Motor neuron (in vitro differentiated cells): Measurements from ENCODE around the gene ZNF367. TPM values are rescaled to one million over a fixed set of nuclear protein-coding genes. Genes with fewer than 3 reads are reported as not detected.
A peak's percentile ranks its signal among the peaks of the same experiment; 100 is the strongest.

Experiments
- ATAC-seq, 8 experiments: fragments of 200-7000 bp; cut with Tn5 transposase; replicated peaks in 6 of 8; 2 replicates each; pipeline ENCODE4 v1.8.0; 2021; ENCODE audit warnings: mild to moderate bottlenecking in 8 of 8, moderate library complexity in 8 of 8
- H3K27ac ChIP-seq, 2 donors: fragments of 250-450 bp; sonication (Bioruptor Pico); 2 replicates each; pipeline ENCODE4 v1.9.0; 2021; ENCODE audit warnings: antibody characterized with exemption in 2 of 2, mild to moderate bottlenecking in 2 of 2, moderate library complexity in 1 of 2
- H3K4me1 ChIP-seq, 2 donors: fragments of 250-450 bp; sonication (Bioruptor Pico); replicated peaks in 1 of 2; 2 replicates each; pipeline ENCODE4 v1.6.1; 2021; ENCODE audit warnings: antibody characterized with exemption in 2 of 2, mild to moderate bottlenecking in 2 of 2, moderate library complexity in 1 of 2
- H3K4me3 ChIP-seq, 5 donors: fragments of 250-450 bp; sonication (Bioruptor Pico); 2 replicates each; pipeline ENCODE4 v1.9.0; 2021; ENCODE audit warnings: antibody characterized with exemption in 5 of 5, mild to moderate bottlenecking in 5 of 5, moderate library complexity in 4 of 5
- WGBS, 10 experiments: fragments of 450-650 bp; shearing (Covaris generic); methylation state at CpG; one replicate each; pipeline ENCODE4 v1.0.0; 2022; 5-methylcytosine and 5-hydroxymethylcytosine counted together
- in situ Hi-C, 9 experiments: fragments of 400-800 bp; cut with MboI; loops; one replicate each; pipeline ENCODE4 v1.15.0; 2021; ENCODE audit warnings: low sequenced_read_pairs in 9 of 9, low pct_unique_long_range_greater_than_20kb in 2 of 9; ENCODE audit not compliant: unreplicated experiment in 9 of 9
- total RNA-seq, 8 experiments: library from RNA; unstranded; fragments of 300-600 nt; gene quantifications; 2 replicates each; pipeline versions ENCODE4 v1.2.3 to v1.2.4, GENCODE V29; 2022

ZNF367 gene
- total RNA-seq, 8 experiments from 2014 or later = 0.25 to 10.9 (median 1.8) TPM

- in situ Hi-C loops = loop anchor here in 2 of 9 experiments (25.0 kb wide), 2 partner anchors 136 to 161 kb away; partner anchors contain the start of gene CDC14B (in 1 of the 2)
- Histone ChIP-seq H3K4me3 (peak overlapping the region; percentile 49 to 70 (median 63)), H3K4me1 (peaks cover 14 to 20% of the 10 kb centered on the region in 2 donors), H3K27ac (peak overlapping the region; percentile 46 to 55)
- WGBS, 10 experiments = 0 to 80% (median 20%) methylated on average over 1 to 6 of the region's 63 CpGs; no CpG with 5 or more reads in 5 of the 10 experiments
- ATAC-seq = peak in 4 of 8 experiments; percentile 1 to 2 (median 1)
Observed at GRCh38 chr9:96450613-96451528, 32.7 kb upstream of the ZNF367 start.

- in situ Hi-C loops = loop anchor here in 3 of 9 experiments (25.0 kb wide), 3 partner anchors 137 to 212 kb away; partner anchors contain the start of genes PRXL2C (in 2 of the 3) and CDC14B (in 1 of the 3)
- 1% methylated on average over 12 of the region's 108 CpGs; no CpG with 5 or more reads in 9 of the 10 experiments for WGBS, 10 experiments
- peak within 1 kb of the TSS; percentile 46 to 55 for H3K27ac ChIP-seq
- peaks cover 14 to 20% of the 10 kb centered on the region in 2 donors for H3K4me1 ChIP-seq
- peak within 1 kb of the TSS; percentile 49 to 70 (median 63) for H3K4me3 ChIP-seq
- peak; percentile 96 to 98 (median 96) for ATAC-seq
Observed at GRCh38 chr9:96449845-96450612, 31.9 kb upstream of the ZNF367 start, which contains the start of gene HABP4. Gene HABP4 (plus strand): TSS chr9:96450169. CDS start chr9:96450280, 111 bp downstream.

GRCh38 chr9:96449523-96449844 lies 31.3 kb upstream of the ZNF367 start:
- in situ Hi-C loops = loop anchor here in 2 of 9 experiments (25.0 kb wide), 1 partner anchor 213 kb away; the partner anchor contains the start of gene PRXL2C (in 2 of the 2)

GRCh38 chr9:96448546-96449170 lies 30.5 kb upstream of the ZNF367 start:
- ATAC-seq = no peak
- in situ Hi-C loops = loop anchor here in 2 of 9 experiments (25.0 kb wide), 1 partner anchor 214 kb away; the partner anchor contains the start of gene PRXL2C (in 2 of the 2)
- H3K4me1 ChIP-seq = peaks cover 12 to 18% of the 10 kb centered on the region in 2 donors
- WGBS, 10 experiments = 50 to 100% (median 88%) methylated on average over 2 to 8 of the region's 11 CpGs
- H3K27ac ChIP-seq = no peak overlapping the region
- H3K4me3 ChIP-seq = no peak overlapping the region

More at GRCh38 chr9:96449523-96449844, 31.3 kb upstream of the ZNF367 start:
- 0% methylated on average over 1 to 5 of the region's 7 CpGs; no CpG with 5 or more reads in 3 of the 10 experiments for WGBS, 10 experiments
- peaks cover 14 to 20% of the 10 kb centered on the region in 2 donors for H3K4me1 ChIP-seq
- peak overlapping the region; percentile 32 to 38 for H3K27ac ChIP-seq
- peak overlapping the region; percentile 49 to 70 (median 63) for H3K4me3 ChIP-seq
- peak; percentile 6 to 51 (median 46) for ATAC-seq

- Histone ChIP-seq H3K27ac (no peak overlapping the region), H3K4me1 (peaks cover 10 to 15% of the 10 kb centered on the region in 2 donors), H3K4me3 (no peak overlapping the region)
- WGBS, 10 experiments = 33 to 100% (median 60%) methylated on average over 1 to 2 of the region's 3 CpGs; no CpG with 5 or more reads in 2 of the 10 experiments
- no peak for ATAC-seq
- in situ Hi-C loops = loop anchor here in 2 of 9 experiments (25.0 kb wide), 1 partner anchor 215 kb away; the partner anchor contains the start of gene PRXL2C (in 2 of the 2)
Observed at GRCh38 chr9:96447406-96447805, 29.2 kb upstream of the ZNF367 start.

GRCh38 chr9:96442491-96442890 lies 24.3 kb upstream of the ZNF367 start:
- in situ Hi-C loops = loop anchor here in 2 of 9 experiments (25.0 kb wide), 1 partner anchor 220 kb away; the partner anchor contains the start of gene PRXL2C (in 2 of the 2)
- no peak overlapping the region for H3K27ac ChIP-seq
- H3K4me3 ChIP-seq = no peak overlapping the region
- WGBS, 10 experiments = 56 to 100% (median 83%) methylated on average over 1 to 3 of the region's 3 CpGs; no CpG with 5 or more reads in 2 of the 10 experiments
- ATAC-seq = no peak
- H3K4me1 ChIP-seq = no peaks in the 10 kb centered on the region

GRCh38 chr9:96441798-96442445 lies 23.8 kb upstream of the ZNF367 start:
- in situ Hi-C loops = loop anchor here in 2 of 9 experiments (25.0 kb wide), 1 partner anchor 220 kb away; the partner anchor contains the start of gene PRXL2C (in 2 of the 2)
- WGBS, 10 experiments = 11 to 100% (median 91%) methylated on average over 1 to 5 of the region's 5 CpGs; no CpG with 5 or more reads in 2 of the 10 experiments
- ATAC-seq = no peak
- H3K27ac ChIP-seq = no peak overlapping the region
- H3K4me1 ChIP-seq = no peaks in the 10 kb centered on the region
- H3K4me3 ChIP-seq = no peak overlapping the region

GRCh38 chr9:96440671-96441199 lies 22.6 kb upstream of the ZNF367 start:
- 50 to 98% (median 73%) methylated on average over 1 to 4 of the region's 5 CpGs; no CpG with 5 or more reads in 2 of the 10 experiments for WGBS, 10 experiments
- no peak overlapping the region for H3K4me3 ChIP-seq
- no peak for ATAC-seq
- in situ Hi-C loops = loop anchor here in 2 of 9 experiments (25.0 kb wide), 1 partner anchor 222 kb away; the partner anchor contains the start of gene PRXL2C (in 2 of the 2)
- H3K27ac ChIP-seq = no peak overlapping the region
- no peaks in the 10 kb centered on the region for H3K4me1 ChIP-seq

- 84 to 100% (median 92%) methylated on average over 1 to 6 of the region's 7 CpGs; no CpG with 5 or more reads in 3 of the 10 experiments for WGBS, 10 experiments
- H3K4me1 ChIP-seq = no peaks in the 10 kb centered on the region
- ATAC-seq = no peak
- in situ Hi-C loops = loop anchor here in 2 of 9 experiments (25.0 kb wide), 1 partner anchor 225 kb away; the partner anchor contains the start of gene PRXL2C (in 2 of the 2)
- H3K4me3 ChIP-seq = no peak overlapping the region
- no peak overlapping the region for H3K27ac ChIP-seq
Observed at GRCh38 chr9:96437454-96437853, 19.3 kb upstream of the ZNF367 start.

GRCh38 chr9:96436456-96437126 lies 18.4 kb upstream of the ZNF367 start:
- Histone ChIP-seq H3K27ac (no peak overlapping the region), H3K4me3 (no peak overlapping the region), H3K4me1 (no peaks in the 10 kb centered on the region)
- 74 to 100% (median 87%) methylated on average over 2 to 11 of the region's 15 CpGs; no CpG with 5 or more reads in 3 of the 10 experiments for WGBS, 10 experiments
- in situ Hi-C loops = loop anchor here in 2 of 9 experiments (25.0 kb wide), 1 partner anchor 226 kb away; the partner anchor contains the start of gene PRXL2C (in 2 of the 2)
- ATAC-seq = no peak
